Measurements from ENCODE around the gene TENM3. TPM values are rescaled to one million over a fixed set of nuclear protein-coding genes. Genes with fewer than 3 reads are reported as not detected.

The TENM3 gene
- polyA plus RNA-seq, 1 of the 3 experiments (the other 2 are of a cell fraction) = 10.4 TPM

GRCh38 chr4:182715548-182715947 lies 472.3 kb downstream of the TENM3 start:
- Histone ChIP-seq H3K36me3 (replicated peaks in 1 of 2; ENCODE audit: control insufficient read depth in 1 of 2, insufficient read depth in 2 of 2, low read length in 1 of 2) (peaks cover 0 to 3% of the 10 kb centered on the region in 2 experiments), H3K4me1 (ENCODE audit: control insufficient read depth in 1 of 2, insufficient read depth in 2 of 2, low read depth in 1 of 2, low read length in 1 of 2) (no peaks in the 10 kb centered on the region; a peak in 2 of 4 replicates), H3K4me2 (no peak overlapping the region), H3F3A (replicated peaks; ENCODE audit: insufficient read depth) (no peaks in the 10 kb centered on the region), H3K27me3 (ENCODE audit: insufficient read depth) (no peaks in the 10 kb centered on the region), H3K27ac (ENCODE audit: low read depth in 2 of 2, low read length in 1 of 2) (no peak overlapping the region), H3K9ac (no peak overlapping the region), H2AFZ (ENCODE audit: low read depth) (no peak overlapping the region), H3K9me2 (no peaks in the 10 kb centered on the region), H3K4me3 (ENCODE audit: low read depth in 2 of 2, low read length in 1 of 2) (no peak overlapping the region), H3K9me3 (no peaks in the 10 kb centered on the region), H4K20me1 (ENCODE audit: insufficient read depth) (no peaks in the 10 kb centered on the region), H3K79me2 (ENCODE audit: insufficient read depth) (no peaks in the 10 kb centered on the region)
- TF ChIP-seq TEAD4 (IDR thresholded peaks at IDR 0.05; ENCODE audit: borderline replicate concordance, insufficient read depth) (no peak), FOXJ3 (CRISPR knock-in tag; IDR thresholded peaks at IDR 0.05) (no peak), RAD21 (IDR thresholded peaks at IDR 0.05; ENCODE audit: low read length) (no peak), TCF12 (IDR thresholded peaks at IDR 0.05) (no peak)
- ChIA-PET POLR2A (no interaction called here), CTCF (interaction anchor here (1.4 kb wide), 1 partner anchor 11 kb away, joined by 3 read pairs; no protein-coding TSS in a partner anchor)
- DNase-seq = no peak
- 83% methylated on average over 3 of the region's 3 CpGs for WGBS (ENCODE audit: low lambda C conversion rate)

GRCh38 chr4:182716192-182716591 lies 473.0 kb downstream of the TENM3 start:
- WGBS (ENCODE audit: low lambda C conversion rate) = 90% methylated on average over 3 of the region's 3 CpGs
- no peaks in the 10 kb centered on the region for H3K79me2 ChIP-seq (ENCODE audit: insufficient read depth)
- H4K20me1 ChIP-seq (ENCODE audit: insufficient read depth) = no peaks in the 10 kb centered on the region
- H3K27ac ChIP-seq (ENCODE audit: low read depth in 2 of 2, low read length in 1 of 2) = no peak overlapping the region
- H3F3A ChIP-seq (replicated peaks; ENCODE audit: insufficient read depth) = no peaks in the 10 kb centered on the region
- peaks cover 0 to 3% of the 10 kb centered on the region in 2 experiments for H3K36me3 ChIP-seq (replicated peaks in 1 of 2; ENCODE audit: control insufficient read depth in 1 of 2, insufficient read depth in 2 of 2, low read length in 1 of 2)
- POLR2A ChIA-PET = no interaction called here
- no peak overlapping the region for H2AFZ ChIP-seq (ENCODE audit: low read depth)
- TF ChIP-seq FOXJ3 (CRISPR knock-in tag; IDR thresholded peaks at IDR 0.05) (no peak), CTCF (IDR thresholded peaks at IDR 0.05) (no peak), TEAD4 (IDR thresholded peaks at IDR 0.05; ENCODE audit: borderline replicate concordance, insufficient read depth) (no peak), TAF1 (IDR thresholded peaks at IDR 0.05; ENCODE audit: borderline replicate concordance, low read depth, low read length) (no peak), RAD21 (IDR thresholded peaks at IDR 0.05; ENCODE audit: low read length) (no peak), USF2 (IDR thresholded peaks at IDR 0.05; ENCODE audit: borderline replicate concordance, low read depth, low read length) (no peak), RFX5 (IDR thresholded peaks at IDR 0.05; ENCODE audit: low read length) (no peak), RXRA (IDR thresholded peaks at IDR 0.05; ENCODE audit: borderline replicate concordance, low read depth) (no peak), TCF12 (IDR thresholded peaks at IDR 0.05) (no peak), MEF2A (IDR thresholded peaks at IDR 0.05; ENCODE audit: borderline replicate concordance, low read depth) (no peak), EZH2phosphoT487 (IDR thresholded peaks at IDR 0.05; ENCODE audit: borderline replicate concordance, low read depth) (no peak), IRF3 (IDR thresholded peaks at IDR 0.05; ENCODE audit: low read depth, low read length) (no peak), MXI1 (IDR thresholded peaks at IDR 0.05; ENCODE audit: low read depth, low read length) (no peak), PBX3 (IDR thresholded peaks at IDR 0.05) (no peak), GATA2 (CRISPR knock-in tag; IDR thresholded peaks at IDR 0.05) (no peak)
- no peak overlapping the region for H3K9ac ChIP-seq
- no peaks in the 10 kb centered on the region for H3K9me3 ChIP-seq
- no peak overlapping the region for H3K4me2 ChIP-seq
- H3K4me3 ChIP-seq (ENCODE audit: low read depth in 2 of 2, low read length in 1 of 2) = no peak overlapping the region
- H3K4me1 ChIP-seq (ENCODE audit: control insufficient read depth in 1 of 2, insufficient read depth in 2 of 2, low read depth in 1 of 2, low read length in 1 of 2) = no peaks in the 10 kb centered on the region; a peak in 2 of 4 replicates
- DNase-seq = no peak
- H3K9me2 ChIP-seq = no peaks in the 10 kb centered on the region
- no peaks in the 10 kb centered on the region for H3K27me3 ChIP-seq (ENCODE audit: insufficient read depth)
- CTCF ChIA-PET = interaction anchor here (1.4 to 1.6 kb wide), 2 partner anchors 11 to 143 kb away, joined by 3 read pairs; no protein-coding TSS in a partner anchor
